ENCODE measurements around the gene ACBD5. TPM values are rescaled to one million over a fixed set of nuclear protein-coding genes. Genes with fewer than 3 reads are reported as not detected.
A peak's percentile ranks its signal among the peaks of the same experiment; 100 is the strongest.

Gene ACBD5
- total RNA-seq, 1 donor from 2014 or later = 14.8 TPM

DNA sequence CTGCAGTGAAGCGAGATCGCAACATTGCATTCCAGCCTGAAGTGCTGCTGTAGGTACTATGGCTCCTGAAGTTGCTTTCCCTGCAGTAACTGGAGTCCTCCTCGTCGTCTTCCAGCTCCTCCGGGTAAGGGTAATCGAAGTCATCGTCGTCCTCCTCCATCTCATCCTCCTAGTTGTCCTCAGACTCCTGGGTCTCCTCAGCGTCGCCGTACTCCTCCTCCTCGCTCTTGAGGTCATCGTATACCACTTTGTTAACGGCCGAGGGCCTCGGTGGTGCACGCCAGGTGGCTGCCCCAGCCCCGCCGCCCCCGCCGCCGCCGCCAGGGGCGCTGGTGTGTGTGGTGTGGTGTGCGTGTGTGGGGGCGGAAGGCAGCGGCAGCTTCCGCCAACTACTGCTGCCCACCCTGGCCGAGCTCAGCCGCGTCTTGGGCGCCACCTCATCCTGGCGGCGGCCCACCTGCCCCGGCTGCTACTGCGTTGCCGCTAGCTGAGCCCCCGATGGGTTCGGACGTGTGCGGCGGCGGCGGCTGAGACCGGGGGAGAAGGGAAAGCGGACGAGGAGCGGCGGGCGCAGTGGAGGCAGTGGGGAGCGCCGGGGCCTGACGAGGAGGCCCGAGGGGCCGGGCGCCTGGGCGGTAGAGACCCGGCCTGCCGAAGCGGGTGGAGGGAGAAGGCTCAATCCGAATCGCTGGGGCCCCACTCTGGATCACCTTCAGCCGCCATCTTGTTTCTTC is 11.8 kb upstream of the ACBD5 start:
- TF ChIP-seq, protein P1, sequence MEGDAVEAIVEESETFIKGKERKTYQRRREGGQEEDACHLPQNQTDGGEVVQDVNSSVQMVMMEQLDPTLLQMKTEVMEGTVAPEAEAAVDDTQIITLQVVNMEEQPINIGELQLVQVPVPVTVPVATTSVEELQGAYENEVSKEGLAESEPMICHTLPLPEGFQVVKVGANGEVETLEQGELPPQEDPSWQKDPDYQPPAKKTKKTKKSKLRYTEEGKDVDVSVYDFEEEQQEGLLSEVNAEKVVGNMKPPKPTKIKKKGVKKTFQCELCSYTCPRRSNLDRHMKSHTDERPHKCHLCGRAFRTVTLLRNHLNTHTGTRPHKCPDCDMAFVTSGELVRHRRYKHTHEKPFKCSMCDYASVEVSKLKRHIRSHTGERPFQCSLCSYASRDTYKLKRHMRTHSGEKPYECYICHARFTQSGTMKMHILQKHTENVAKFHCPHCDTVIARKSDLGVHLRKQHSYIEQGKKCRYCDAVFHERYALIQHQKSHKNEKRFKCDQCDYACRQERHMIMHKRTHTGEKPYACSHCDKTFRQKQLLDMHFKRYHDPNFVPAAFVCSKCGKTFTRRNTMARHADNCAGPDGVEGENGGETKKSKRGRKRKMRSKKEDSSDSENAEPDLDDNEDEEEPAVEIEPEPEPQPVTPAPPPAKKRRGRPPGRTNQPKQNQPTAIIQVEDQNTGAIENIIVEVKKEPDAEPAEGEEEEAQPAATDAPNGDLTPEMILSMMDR (IDR thresholded peaks at IDR 0.05; ENCODE audit: unreplicated experiment) = peak; percentile 78
- Mint-ChIP-seq H3K27ac (ENCODE audit: unreplicated experiment) (peak overlapping the region; percentile 75), H3K9me3 (ENCODE audit: unreplicated experiment) (no peaks in the 10 kb centered on the region), H3K36me3 (ENCODE audit: low read depth, unreplicated experiment) (peaks cover 7% of the 10 kb centered on the region), H3K27me3 (ENCODE audit: unreplicated experiment) (no peaks in the 10 kb centered on the region), H3K4me3 (ENCODE audit: unreplicated experiment) (peak overlapping the region; percentile 37), H3K4me1 (ENCODE audit: unreplicated experiment) (peaks cover 3% of the 10 kb centered on the region)
- peak; percentile 79 for DNase-seq (ENCODE audit: low spot score)

DNA sequence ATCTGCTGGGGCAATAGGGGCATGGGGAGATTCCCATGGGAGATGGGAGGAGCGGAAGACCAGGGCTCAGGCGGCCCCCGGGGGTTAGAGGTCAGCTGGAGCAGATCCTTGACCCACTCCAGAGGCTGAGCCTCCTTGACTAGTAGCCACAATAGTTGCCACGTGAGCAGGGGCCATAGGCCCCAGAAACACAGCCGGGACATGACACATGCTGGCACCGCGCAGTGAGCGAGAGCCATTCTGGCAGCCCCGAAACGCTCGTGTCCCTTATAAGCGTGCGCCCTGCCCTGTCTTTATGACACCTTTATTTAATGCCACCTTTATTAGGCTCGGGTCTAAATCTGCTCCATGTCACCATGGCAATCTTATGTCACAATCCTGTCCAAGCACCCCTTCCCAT is 11.0 kb upstream of the ACBD5 start:
- TF ChIP-seq, protein P1 (IDR thresholded peaks at IDR 0.05; ENCODE audit: unreplicated experiment) = no peak
- no peak overlapping the region for H3K27ac Mint-ChIP-seq (ENCODE audit: unreplicated experiment)
- H3K4me1 Mint-ChIP-seq (ENCODE audit: unreplicated experiment) = peaks cover 3% of the 10 kb centered on the region
- H3K36me3 Mint-ChIP-seq (ENCODE audit: low read depth, unreplicated experiment) = peaks cover 6% of the 10 kb centered on the region
- no peaks in the 10 kb centered on the region for H3K9me3 Mint-ChIP-seq (ENCODE audit: unreplicated experiment)
- H3K27me3 Mint-ChIP-seq (ENCODE audit: unreplicated experiment) = no peaks in the 10 kb centered on the region
- H3K4me3 Mint-ChIP-seq (ENCODE audit: unreplicated experiment) = no peak overlapping the region
- no peak for DNase-seq (ENCODE audit: low spot score)

DNA sequence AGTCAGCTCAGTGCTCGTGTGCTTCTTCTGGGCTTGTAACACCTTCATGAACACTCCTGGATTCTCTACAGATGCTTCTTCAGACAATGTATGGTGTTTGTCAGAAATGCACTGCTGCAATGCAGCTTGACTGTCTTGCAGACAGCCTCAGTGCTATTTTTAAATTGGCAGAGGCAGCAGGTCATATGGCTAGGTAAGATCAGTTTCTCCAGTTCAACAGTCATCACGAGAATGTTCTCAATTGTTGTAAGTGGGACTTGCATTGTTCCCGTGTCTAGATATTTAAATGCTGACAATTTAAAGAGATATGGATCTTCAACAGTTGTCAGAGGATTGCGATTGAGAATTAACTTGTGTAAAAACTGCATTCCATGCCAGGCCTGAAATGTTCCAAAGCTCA is 7.6 kb upstream of the ACBD5 start:
- Mint-ChIP-seq H3K27ac (ENCODE audit: unreplicated experiment) (no peak overlapping the region), H3K4me1 (ENCODE audit: unreplicated experiment) (peaks cover 9% of the 10 kb centered on the region), H3K4me3 (ENCODE audit: unreplicated experiment) (no peak overlapping the region), H3K36me3 (ENCODE audit: low read depth, unreplicated experiment) (peaks cover 6% of the 10 kb centered on the region), H3K27me3 (ENCODE audit: unreplicated experiment) (no peaks in the 10 kb centered on the region), H3K9me3 (ENCODE audit: unreplicated experiment) (no peaks in the 10 kb centered on the region)
- DNase-seq (ENCODE audit: low spot score) = no peak
- TF ChIP-seq, protein P1 (IDR thresholded peaks at IDR 0.05; ENCODE audit: unreplicated experiment) = no peak

DNA sequence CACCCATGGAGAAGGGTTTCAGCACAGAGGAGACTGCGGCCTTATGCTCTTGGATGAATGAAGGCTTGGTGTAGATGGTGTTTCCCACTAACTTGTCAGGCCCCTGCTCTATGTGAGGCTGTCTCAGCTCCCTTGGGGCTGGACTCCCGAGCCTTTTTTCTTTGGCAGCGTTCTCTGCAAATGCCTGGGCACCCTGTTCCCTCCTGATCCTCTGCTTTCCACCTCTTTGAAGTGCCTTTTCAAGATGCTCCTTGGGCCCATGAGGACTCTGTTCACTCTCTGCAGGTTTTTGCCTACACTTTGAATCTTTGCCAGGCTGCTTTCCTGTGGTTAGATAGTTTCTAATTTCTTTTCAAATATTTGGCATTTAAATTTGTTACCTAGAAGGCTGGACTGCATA is 6.8 kb upstream of the ACBD5 start:
- TF ChIP-seq, protein P1 (IDR thresholded peaks at IDR 0.05; ENCODE audit: unreplicated experiment) = no peak
- DNase-seq (ENCODE audit: low spot score) = no peak
- Mint-ChIP-seq H3K27me3 (ENCODE audit: unreplicated experiment) (no peaks in the 10 kb centered on the region), H3K9me3 (ENCODE audit: unreplicated experiment) (no peaks in the 10 kb centered on the region), H3K36me3 (ENCODE audit: low read depth, unreplicated experiment) (peaks cover 6% of the 10 kb centered on the region), H3K4me3 (ENCODE audit: unreplicated experiment) (no peak overlapping the region), H3K4me1 (ENCODE audit: unreplicated experiment) (peaks cover 14% of the 10 kb centered on the region), H3K27ac (ENCODE audit: unreplicated experiment) (no peak overlapping the region)

DNA sequence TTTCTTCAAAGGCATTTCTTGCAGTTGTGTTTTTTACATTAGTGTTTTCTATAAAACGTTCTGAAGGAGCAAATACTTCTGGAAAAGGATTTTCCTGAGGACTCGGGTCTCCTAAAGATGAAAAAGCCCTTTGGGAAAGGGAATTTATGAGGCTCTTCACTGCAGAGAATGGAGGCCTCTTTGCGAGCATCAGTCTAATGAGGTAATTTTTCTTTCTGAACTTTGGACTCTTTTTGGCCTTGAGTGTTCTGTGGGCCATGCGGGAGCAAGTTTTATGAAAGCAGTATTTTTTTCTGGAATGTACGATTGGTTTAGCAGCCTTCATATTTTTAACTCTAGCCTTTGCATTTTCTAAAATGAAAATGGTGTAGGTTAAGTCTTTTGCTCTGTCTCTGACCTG is 6.4 kb upstream of the ACBD5 start:
- Mint-ChIP-seq H3K36me3 (ENCODE audit: low read depth, unreplicated experiment) (peaks cover 6% of the 10 kb centered on the region), H3K9me3 (ENCODE audit: unreplicated experiment) (no peaks in the 10 kb centered on the region), H3K4me1 (ENCODE audit: unreplicated experiment) (peaks cover 14% of the 10 kb centered on the region), H3K4me3 (ENCODE audit: unreplicated experiment) (no peak overlapping the region), H3K27ac (ENCODE audit: unreplicated experiment) (no peak overlapping the region), H3K27me3 (ENCODE audit: unreplicated experiment) (peaks cover 3% of the 10 kb centered on the region)
- TF ChIP-seq, protein P1 (IDR thresholded peaks at IDR 0.05; ENCODE audit: unreplicated experiment) = no peak
- DNase-seq (ENCODE audit: low spot score) = no peak

Data from endothelial cell (in vitro differentiated cells).